Vagina (tissue), 2 donors: ENCODE data around the gene GRM2. TPM values are rescaled to one million over a fixed set of nuclear protein-coding genes. Genes with fewer than 3 reads are reported as not detected.

ENCODE experiments used
- DNase-seq, 2 donors: peaks; one replicate each; pipeline ENCODE4 v3.0.0-alpha.2; 2017; ENCODE audit errors: extremely low spot score in 2 of 2
- H3K27ac ChIP-seq: fragments of 200-600 bp; sonication (generic); one replicate; pipeline ENCODE4 v1.5.1; 2019
- H3K27me3 ChIP-seq: fragments of 200-600 bp; sonication (generic); one replicate; pipeline ENCODE4 v1.5.1; 2019
- H3K36me3 ChIP-seq, 2 donors: fragments of 200-600 bp; sonication (generic); one replicate each; pipeline ENCODE4 v1.5.1; 2017 to 2019
- H3K4me1 ChIP-seq: fragments of 200-600 bp; sonication (generic); one replicate; pipeline ENCODE4 v1.5.1; 2019
- H3K4me3 ChIP-seq, 2 donors: fragments of 200-600 bp; sonication (generic); 1 replicate in 1 of 2; 2 replicates in 1 of 2; pipeline ENCODE4 v1.5.1; 2016 to 2019
- H3K9me3 ChIP-seq: fragments of 200-600 bp; sonication (generic); one replicate; pipeline ENCODE4 v1.5.1; 2019
- POLR2A ChIP-seq, 2 donors: fragments of 450-650 bp; IDR thresholded peaks; one replicate each; pipeline ENCODE4 v1.6.1; 2017; ENCODE audit warnings: antibody characterized with exemption in 2 of 2, mild to moderate bottlenecking in 2 of 2, moderate library complexity in 2 of 2
- POLR2AphosphoS5 ChIP-seq, 2 donors: sonication (generic); formaldehyde crosslinking; IDR thresholded peaks; one replicate each; pipeline ENCODE4 v1.9.0; 2017; ENCODE audit warnings: antibody characterized with exemption in 2 of 2, mild to moderate bottlenecking in 2 of 2, low read depth in 1 of 2; ENCODE audit not compliant: insufficient read depth in 1 of 2
- intact Hi-C: fragments of 100-400 bp; cut with DNase I; formaldehyde crosslinking; loops from one replicate; pipeline ENCODE4 v1.15.1; 2023
- total RNA-seq: library from RNA; depleted of rRNA; stranded (reverse); fragments of >200 nt; gene quantifications from one replicate; pipeline ENCODE4 v1.2.3, GENCODE V29; 2016
- TF ChIP-seq, protein P1 (sequence below), 3 experiments: fragments of 450-650 bp in 2 of 3; fragments of 200-600 bp in 1 of 3; sonication (generic) in 1 of 3; IDR thresholded peaks; one replicate each; pipeline ENCODE4 v1.5.1; 2017 to 2019; ENCODE audit warnings: antibody characterized with exemption in 3 of 3, mild to moderate bottlenecking in 2 of 3, moderate library complexity in 2 of 3

GRM2 gene
- total RNA-seq, 1 donor from 2014 or later: not detected

DNA sequence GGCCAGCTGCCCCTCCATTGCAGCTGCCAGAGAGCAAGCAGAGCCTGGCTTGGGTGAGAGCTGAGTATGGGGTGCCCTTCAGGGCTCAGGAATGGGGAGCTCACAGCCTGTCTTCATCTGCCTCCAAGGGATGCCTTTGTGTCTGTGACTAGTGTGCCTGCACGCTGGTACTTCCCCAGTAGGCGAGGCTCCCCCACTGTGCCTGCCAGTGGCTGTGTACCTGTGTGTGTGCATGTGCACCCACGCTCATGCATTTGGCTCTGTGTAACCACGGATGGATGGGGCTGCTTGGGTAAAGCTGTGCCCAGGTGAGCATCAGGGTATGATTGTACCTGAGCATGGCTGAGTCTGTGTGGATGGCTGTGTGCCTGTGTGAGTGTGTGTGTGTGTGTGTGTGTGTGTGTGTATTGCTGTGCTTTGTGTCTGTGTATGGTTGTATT, 2.3 kb upstream of the GRM2 start:
- Histone ChIP-seq H3K4me1 (peaks cover 6% of the 10 kb centered on the region), H3K27me3 (no peaks in the 10 kb centered on the region), H3K36me3 (peaks cover 0 to 27% of the 10 kb centered on the region in 2 donors), H3K4me3 (no peak overlapping the region), H3K9me3 (no peaks in the 10 kb centered on the region), H3K27ac (no peak overlapping the region)
- TF ChIP-seq POLR2A (IDR thresholded peaks at IDR 0.05): no peak
- TF ChIP-seq, protein P1, sequence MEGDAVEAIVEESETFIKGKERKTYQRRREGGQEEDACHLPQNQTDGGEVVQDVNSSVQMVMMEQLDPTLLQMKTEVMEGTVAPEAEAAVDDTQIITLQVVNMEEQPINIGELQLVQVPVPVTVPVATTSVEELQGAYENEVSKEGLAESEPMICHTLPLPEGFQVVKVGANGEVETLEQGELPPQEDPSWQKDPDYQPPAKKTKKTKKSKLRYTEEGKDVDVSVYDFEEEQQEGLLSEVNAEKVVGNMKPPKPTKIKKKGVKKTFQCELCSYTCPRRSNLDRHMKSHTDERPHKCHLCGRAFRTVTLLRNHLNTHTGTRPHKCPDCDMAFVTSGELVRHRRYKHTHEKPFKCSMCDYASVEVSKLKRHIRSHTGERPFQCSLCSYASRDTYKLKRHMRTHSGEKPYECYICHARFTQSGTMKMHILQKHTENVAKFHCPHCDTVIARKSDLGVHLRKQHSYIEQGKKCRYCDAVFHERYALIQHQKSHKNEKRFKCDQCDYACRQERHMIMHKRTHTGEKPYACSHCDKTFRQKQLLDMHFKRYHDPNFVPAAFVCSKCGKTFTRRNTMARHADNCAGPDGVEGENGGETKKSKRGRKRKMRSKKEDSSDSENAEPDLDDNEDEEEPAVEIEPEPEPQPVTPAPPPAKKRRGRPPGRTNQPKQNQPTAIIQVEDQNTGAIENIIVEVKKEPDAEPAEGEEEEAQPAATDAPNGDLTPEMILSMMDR (IDR thresholded peaks at IDR 0.05): no peak
- no peak for TF ChIP-seq POLR2AphosphoS5 (IDR thresholded peaks at IDR 0.05; ENCODE audit: insufficient read depth in 1 of 2, low read depth in 1 of 2)
- intact Hi-C loops: no loop called here
- no peak for DNase-seq

DNA sequence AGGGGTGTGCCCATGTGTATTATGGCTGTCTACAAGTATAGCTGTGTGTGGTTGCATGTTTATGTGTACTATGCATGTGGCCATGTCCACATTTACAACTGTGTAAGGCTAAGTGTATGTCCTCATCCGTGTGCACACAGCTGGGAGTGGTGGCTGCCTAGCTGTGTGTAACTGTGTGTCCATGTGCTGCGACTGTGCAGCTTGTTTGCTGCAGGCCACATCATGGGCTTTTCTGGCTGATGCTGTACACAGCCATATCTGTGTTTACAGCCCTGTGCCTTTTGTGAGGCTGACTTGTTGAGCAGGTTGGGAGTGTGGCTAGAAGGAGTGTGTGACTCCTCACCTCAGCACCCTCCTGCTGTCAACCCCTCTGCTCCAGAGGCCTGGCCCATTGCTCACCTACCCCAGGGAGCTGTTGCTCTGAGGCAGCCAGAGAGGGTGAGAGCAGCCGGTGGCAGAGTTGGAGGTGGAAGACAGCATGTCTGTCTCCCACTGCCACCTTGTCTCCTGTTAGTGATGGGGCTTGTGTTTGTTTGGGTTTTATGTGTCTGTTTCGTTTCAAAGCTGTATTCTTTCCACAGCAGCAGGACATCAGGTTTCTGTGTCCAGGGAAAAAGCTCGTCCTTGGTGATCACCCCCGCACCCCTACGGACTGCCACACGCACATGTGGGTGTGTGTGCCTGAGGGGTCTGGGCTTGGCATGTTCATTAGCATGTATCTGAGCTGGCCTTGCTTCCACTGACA, 1.4 kb upstream of the GRM2 start:
- intact Hi-C loops: no loop called here
- H3K27me3 ChIP-seq: no peaks in the 10 kb centered on the region
- peaks cover 0 to 19% of the 10 kb centered on the region in 2 donors for H3K36me3 ChIP-seq
- H3K9me3 ChIP-seq: no peaks in the 10 kb centered on the region
- DNase-seq: no peak
- H3K4me1 ChIP-seq: peaks cover 6% of the 10 kb centered on the region
- H3K27ac ChIP-seq: no peak overlapping the region
- TF ChIP-seq POLR2A (IDR thresholded peaks at IDR 0.05): no peak
- TF ChIP-seq, protein P1 (IDR thresholded peaks at IDR 0.05): no peak
- TF ChIP-seq POLR2AphosphoS5 (IDR thresholded peaks at IDR 0.05; ENCODE audit: insufficient read depth in 1 of 2, low read depth in 1 of 2): no peak
- H3K4me3 ChIP-seq: no peak overlapping the region

DNA sequence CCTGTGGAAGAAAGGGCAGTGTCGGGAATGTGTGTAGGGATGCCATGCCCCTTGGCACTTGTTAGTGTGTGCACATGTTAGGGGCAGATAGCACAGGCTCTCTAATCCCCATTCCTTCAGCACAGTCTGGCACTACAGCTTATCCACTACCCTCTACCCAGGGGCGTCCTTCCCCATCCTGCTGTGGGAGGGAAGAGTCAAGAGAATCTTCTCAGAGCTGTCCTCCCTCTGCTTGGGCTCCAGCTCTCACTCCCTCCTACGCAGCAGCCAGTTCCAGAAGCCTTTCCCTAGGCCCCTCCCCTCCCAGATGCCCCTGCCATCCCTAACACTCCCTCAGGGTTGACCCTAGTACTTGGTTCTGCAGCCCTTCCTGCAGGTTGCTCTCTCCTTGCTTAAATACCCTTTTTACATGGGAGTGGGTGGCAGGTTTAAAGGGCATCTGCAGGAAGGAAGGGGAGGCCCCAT, 815 bp upstream of the GRM2 start:
- no peak overlapping the region for H3K27ac ChIP-seq
- intact Hi-C loops: no loop called here
- peaks cover 6% of the 10 kb centered on the region for H3K4me1 ChIP-seq
- H3K9me3 ChIP-seq: no peaks in the 10 kb centered on the region
- H3K36me3 ChIP-seq: peaks cover 0 to 15% of the 10 kb centered on the region in 2 donors
- H3K27me3 ChIP-seq: no peaks in the 10 kb centered on the region
- DNase-seq: no peak
- H3K4me3 ChIP-seq: no peak overlapping the region
- TF ChIP-seq POLR2A (IDR thresholded peaks at IDR 0.05) (no peak), POLR2AphosphoS5 (IDR thresholded peaks at IDR 0.05; ENCODE audit: insufficient read depth in 1 of 2, low read depth in 1 of 2) (no peak)
- TF ChIP-seq, protein P1 (IDR thresholded peaks at IDR 0.05): no peak

DNA sequence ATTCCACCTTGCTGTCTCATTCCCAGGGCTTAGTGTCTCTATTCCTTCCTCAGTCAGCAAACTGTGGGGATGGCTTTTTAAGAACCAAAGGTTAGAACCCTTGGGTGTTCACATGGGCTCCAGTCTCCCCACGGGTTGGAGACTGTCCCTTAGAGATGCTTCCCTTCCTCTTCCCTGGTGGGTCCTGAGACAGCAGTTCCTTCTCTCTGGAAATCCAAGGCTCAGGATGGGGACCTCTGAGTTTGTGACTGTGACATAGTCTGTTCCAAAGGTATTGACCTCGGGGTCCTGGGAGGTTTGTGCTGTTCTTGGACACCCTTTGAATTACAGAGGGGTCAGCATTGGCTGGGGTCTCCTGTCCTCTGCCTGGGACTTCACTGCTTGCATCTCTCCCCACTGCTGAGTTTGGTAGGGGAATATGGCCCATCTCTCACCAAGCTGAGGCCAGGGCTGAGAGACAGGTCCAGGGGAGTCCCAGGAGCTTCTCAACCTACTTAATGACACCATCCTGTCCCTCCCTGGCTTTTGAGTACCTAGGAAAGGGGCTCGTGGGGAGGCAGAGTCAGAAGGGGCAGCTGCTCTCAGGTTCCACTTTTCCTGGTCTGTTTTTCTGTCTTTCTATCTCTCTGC, 1.5 kb downstream of the GRM2 start:
- H3K4me1 ChIP-seq: peaks cover 6% of the 10 kb centered on the region
- no peaks in the 10 kb centered on the region for H3K9me3 ChIP-seq
- intact Hi-C loops: no loop called here
- TF ChIP-seq, protein P1 (IDR thresholded peaks at IDR 0.05): no peak
- TF ChIP-seq POLR2AphosphoS5 (IDR thresholded peaks at IDR 0.05; ENCODE audit: insufficient read depth in 1 of 2, low read depth in 1 of 2) (no peak), POLR2A (IDR thresholded peaks at IDR 0.05) (no peak)
- H3K4me3 ChIP-seq: no peak overlapping the region
- H3K27me3 ChIP-seq: no peaks in the 10 kb centered on the region
- DNase-seq: no peak
- H3K27ac ChIP-seq: no peak overlapping the region
- H3K36me3 ChIP-seq: no peaks in the 10 kb centered on the region

DNA sequence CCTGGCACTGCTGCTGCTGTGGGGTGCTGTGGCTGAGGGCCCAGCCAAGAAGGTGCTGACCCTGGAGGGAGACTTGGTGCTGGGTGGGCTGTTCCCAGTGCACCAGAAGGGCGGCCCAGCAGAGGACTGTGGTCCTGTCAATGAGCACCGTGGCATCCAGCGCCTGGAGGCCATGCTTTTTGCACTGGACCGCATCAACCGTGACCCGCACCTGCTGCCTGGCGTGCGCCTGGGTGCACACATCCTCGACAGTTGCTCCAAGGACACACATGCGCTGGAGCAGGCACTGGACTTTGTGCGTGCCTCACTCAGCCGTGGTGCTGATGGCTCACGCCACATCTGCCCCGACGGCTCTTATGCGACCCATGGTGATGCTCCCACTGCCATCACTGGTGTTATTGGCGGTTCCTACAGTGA, 2.1 kb downstream of the GRM2 start:
- intact Hi-C loops: no loop called here
- no peak for DNase-seq
- Histone ChIP-seq H3K27me3 (no peaks in the 10 kb centered on the region), H3K36me3 (no peaks in the 10 kb centered on the region), H3K9me3 (no peaks in the 10 kb centered on the region), H3K4me3 (no peak overlapping the region), H3K4me1 (peaks cover 6% of the 10 kb centered on the region), H3K27ac (no peak overlapping the region)
- TF ChIP-seq POLR2A (IDR thresholded peaks at IDR 0.05) (no peak), POLR2AphosphoS5 (IDR thresholded peaks at IDR 0.05; ENCODE audit: insufficient read depth in 1 of 2, low read depth in 1 of 2) (no peak)
- TF ChIP-seq, protein P1 (IDR thresholded peaks at IDR 0.05): no peak
